Right lung (tissue), 5 donors: ENCODE results near the gene SULT1C3. TPM values are rescaled to one million over a fixed set of nuclear protein-coding genes. Genes with fewer than 3 reads are reported as not detected.
A peak's percentile ranks its signal among the peaks of the same experiment; 100 is the strongest.
"Not testable (repeated sequence)": the region's sequence is repeated elsewhere in the genome, so short reads cannot be mapped to it uniquely, and the experiment has no call there.

Experiments
- DNase-seq, 2 donors: peaks; one replicate each; pipeline ENCODE4 v3.0.0-alpha.2; 2013
- polyA plus RNA-seq, 5 donors: library from polyadenylated mRNA; unstranded; fragments of 120-200 nt; gene quantifications; one replicate each; pipeline versions ENCODE4 v1.2.1 to v1.2.3, GENCODE V29; 2013; ENCODE audit warnings: inconsistent platforms in 1 of 5, low replicate concordance in 1 of 5; ENCODE audit not compliant: insufficient read length in 5 of 5, insufficient read depth in 1 of 5

SULT1C3 gene
- polyA plus RNA-seq, 5 donors, result 0.21 TPM; not detected in 4

GRCh38 chr2:108244667-108245414 lies 5.1 kb downstream of the SULT1C3 start:
- no peak for DNase-seq

DNA sequence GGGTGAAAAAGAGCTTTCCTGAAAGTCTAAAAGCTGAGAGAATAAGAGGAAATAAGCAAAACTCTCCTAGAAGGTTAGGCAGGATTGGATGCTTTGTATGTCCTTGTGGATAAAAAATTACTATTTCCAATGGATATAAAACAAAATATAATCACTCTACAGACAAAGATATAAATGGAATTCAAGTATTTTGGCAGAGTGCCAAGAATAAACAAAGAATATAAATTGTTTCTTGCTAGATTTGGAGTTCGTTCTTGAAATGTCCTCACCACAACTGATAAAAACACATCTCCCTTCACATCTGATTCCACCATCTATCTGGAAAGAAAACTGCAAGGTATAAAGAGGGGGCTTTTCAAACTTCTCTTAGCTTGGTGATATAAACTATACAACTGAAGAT lies 13.3 kb downstream of the SULT1C3 start:
- DNase-seq, result no peak

GRCh38 chr2:108257757-108258331 lies 18.1 kb downstream of the SULT1C3 start:
- DNase-seq, result no peak

GRCh38 chr2:108260773-108261172 lies 21.0 kb downstream of the SULT1C3 start:
- no peak for DNase-seq

DNA sequence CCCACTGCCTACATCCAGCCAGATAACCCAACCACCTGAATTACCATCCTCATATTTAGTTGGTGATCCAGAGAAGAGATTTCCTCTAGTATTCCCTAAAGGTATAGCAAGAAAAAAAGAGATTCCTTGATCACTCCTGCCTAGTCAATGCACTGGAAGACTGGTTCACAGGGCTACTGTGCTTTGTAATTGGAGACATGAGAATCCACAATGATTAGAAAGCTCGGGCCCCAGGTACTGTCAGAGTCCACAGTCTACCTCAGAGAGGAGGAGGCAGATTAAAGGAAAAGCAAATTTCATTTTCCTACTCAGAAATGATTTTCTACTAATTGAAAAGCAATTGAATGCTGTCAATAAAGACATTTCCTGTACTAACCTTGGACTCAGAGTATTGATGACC lies 22.3 kb downstream of the SULT1C3 start:
- no peak for DNase-seq

GRCh38 chr2:108263401-108263800 lies 23.6 kb downstream of the SULT1C3 start:
- no peak for DNase-seq

- DNase-seq, result no peak
Measured at GRCh38 chr2:108266218-108266617, 26.4 kb downstream of the SULT1C3 start.

GRCh38 chr2:108267101-108267500 lies 27.3 kb downstream of the SULT1C3 start:
- DNase-seq, result peak; percentile 26 to 38

DNA sequence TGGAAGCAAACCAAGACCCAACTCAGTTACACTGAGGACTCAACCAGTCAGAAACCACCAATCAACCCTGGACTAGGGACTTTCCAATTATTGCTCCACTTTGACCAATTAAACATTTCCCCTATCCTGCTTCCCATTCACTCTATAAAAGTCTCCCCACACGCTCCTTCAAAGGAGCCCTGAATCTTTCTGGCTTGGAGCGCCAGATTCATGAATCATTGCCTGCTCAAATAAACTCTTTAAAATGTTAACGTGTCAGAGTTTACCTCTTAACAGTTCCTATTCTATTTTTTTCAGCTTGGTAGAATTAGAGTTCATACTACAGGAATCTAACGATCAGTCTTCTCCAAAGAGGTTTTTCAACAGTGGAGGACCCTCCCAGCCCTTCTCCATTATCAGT lies 28.2 kb downstream of the SULT1C3 start:
- DNase-seq, result no peak

GRCh38 chr2:108270346-108270745 lies 30.6 kb downstream of the SULT1C3 start:
- DNase-seq, result no peak

- no peak for DNase-seq
Measured at GRCh38 chr2:108270768-108271506, 31.2 kb downstream of the SULT1C3 start.

GRCh38 chr2:108271691-108272253 lies 32.0 kb downstream of the SULT1C3 start:
- no peak for DNase-seq

- no peak for DNase-seq
Measured at GRCh38 chr2:108278631-108279030, 38.9 kb downstream of the SULT1C3 start.

DNA sequence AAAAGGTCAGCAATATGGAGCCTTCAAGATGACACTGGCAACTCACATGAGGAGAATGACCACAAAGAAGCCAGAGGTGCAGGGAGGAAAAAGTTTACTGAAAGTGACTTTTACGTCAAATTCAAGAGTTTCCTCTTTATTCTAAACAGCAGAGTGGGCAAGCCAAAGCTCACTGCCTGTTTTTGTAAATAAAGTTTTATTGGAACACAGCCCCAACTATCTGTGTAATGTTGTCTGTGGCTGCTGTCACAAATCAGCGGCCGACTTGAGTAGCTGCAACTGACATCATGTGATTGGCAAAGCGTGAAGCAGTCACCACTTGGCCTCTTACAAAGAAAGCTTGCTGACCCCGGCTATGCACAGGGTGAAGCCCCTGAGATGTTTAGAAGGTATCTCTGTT lies 39.7 kb downstream of the SULT1C3 start:
- DNase-seq, result no peak

DNA sequence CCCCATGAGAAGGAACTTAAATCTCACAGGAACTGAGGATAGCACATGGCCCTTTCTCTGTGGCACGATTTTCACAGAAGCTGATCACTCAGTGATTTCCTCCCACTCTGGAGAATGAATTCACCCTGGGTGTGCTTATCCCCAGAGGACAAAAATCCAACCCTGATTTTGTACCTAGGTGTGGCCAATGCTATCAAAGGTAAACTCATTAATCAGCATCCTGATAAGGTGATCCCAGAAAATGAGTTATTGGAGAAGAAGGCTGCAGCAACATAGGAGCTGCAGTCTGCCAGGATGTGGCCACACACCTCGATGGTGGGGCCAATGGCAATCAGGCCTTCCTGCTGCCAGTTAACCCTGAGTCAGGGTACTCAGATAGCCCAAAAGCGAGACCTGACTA lies 40.7 kb downstream of the SULT1C3 start:
- no peak for DNase-seq

DNA sequence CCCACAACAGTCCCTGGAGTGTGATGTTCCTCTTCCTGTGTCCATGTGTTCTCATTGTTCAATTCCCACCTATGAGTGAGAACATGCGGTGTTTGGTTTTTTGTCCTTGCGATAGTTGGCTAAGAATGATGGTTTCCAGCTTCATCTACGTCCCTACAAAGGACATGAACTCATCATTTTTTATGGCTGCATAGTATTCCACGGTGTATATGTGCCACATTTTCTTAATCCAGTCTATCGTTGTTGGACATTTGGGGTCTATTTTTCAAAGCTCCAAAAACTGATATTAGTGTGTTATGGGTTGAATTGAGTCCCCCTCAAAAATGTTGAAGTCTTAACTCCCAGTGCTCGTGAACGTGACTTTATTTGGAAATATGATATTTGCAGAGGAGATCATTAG lies 44.8 kb downstream of the SULT1C3 start:
- not testable (repeated sequence) for DNase-seq

DNA sequence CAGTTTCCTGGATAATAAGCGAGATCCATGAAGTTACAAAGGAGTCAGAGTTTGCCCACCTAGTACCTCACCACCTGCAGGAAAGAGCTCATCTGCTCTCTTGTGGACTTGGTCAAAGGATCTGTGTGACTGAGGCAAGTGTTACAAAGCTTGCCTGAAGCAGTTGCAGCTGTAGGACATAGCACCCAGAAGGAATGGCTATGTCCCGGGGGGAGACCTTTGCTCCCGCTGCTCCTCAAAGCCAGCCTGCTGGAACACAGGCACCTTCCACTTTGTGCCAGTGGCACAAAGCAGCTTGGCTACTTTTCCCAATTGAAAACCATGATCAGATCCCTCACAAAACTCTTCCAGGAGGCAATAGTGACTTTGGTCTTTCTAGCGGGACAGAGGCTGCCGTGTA lies 45.8 kb downstream of the SULT1C3 start:
- DNase-seq, result no peak

DNA sequence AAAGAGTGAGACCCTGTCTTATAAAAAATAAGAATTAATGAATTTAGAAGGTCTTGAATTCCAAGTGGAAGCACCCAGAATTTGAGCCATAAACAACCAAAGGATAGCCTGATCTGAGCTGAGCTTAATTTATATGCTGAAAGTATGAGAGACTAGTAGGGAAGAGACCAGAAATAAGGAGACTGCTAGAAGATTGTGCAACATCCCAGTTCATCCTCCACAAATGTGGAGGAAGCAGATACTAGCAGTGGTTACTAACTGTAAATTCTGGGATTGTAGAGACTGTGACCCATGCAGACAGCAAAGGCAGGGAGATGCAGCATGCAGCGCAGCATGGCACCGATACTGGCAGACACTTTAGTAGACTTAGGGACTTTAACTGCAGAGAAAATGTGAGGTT lies 47.4 kb downstream of the SULT1C3 start:
- no peak for DNase-seq

- DNase-seq, result peak; percentile 28 to 52
Measured at GRCh38 chr2:108288534-108289106, 48.9 kb downstream of the SULT1C3 start, which contains the start of gene SULT1C2. Gene SULT1C2 (plus strand): TSS chr2:108288895. CDS start chr2:108293668, 4,773 bp downstream.

- no peak for DNase-seq
Measured at GRCh38 chr2:108293850-108294249, 54.1 kb downstream of the SULT1C3 start.

GRCh38 chr2:108297436-108298141 lies 57.8 kb downstream of the SULT1C3 start:
- DNase-seq, result no peak

DNA sequence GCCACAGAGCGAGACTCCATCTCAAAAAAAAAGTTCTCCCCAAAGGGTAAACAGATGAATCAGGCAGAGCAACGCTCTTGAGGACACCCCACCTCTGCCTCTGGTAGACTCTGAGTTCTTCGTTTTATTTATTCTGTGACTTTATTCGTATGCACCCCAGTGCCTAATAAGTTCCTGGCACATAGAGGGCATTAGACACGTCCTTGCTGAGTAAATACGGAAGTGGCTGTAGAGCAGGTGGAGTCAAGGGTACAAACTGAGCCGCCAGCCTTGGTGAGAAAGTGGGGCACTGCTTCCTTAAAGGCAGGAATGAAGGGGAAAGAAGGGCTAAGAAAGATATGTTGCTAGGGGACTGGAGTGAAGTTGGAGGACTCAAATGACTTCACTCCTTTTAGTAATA lies 61.8 kb downstream of the SULT1C3 start:
- DNase-seq, result no peak
